ENCODE results near the gene ZDBF2.
"Not testable (repeated sequence)": the region's sequence is repeated elsewhere in the genome, so short reads cannot be mapped to it uniquely, and the experiment has no call there.

Gene ZDBF2

GRCh38 chr2:206274434-206275311, at the start of gene ZDBF2:
TSS of gene ZDBF2 (plus strand) at chr2:206274663. CDS start at chr2:206281850, 7,187 bp downstream.
- no peak for DNase-seq (ENCODE audit: low spot score)

DNA sequence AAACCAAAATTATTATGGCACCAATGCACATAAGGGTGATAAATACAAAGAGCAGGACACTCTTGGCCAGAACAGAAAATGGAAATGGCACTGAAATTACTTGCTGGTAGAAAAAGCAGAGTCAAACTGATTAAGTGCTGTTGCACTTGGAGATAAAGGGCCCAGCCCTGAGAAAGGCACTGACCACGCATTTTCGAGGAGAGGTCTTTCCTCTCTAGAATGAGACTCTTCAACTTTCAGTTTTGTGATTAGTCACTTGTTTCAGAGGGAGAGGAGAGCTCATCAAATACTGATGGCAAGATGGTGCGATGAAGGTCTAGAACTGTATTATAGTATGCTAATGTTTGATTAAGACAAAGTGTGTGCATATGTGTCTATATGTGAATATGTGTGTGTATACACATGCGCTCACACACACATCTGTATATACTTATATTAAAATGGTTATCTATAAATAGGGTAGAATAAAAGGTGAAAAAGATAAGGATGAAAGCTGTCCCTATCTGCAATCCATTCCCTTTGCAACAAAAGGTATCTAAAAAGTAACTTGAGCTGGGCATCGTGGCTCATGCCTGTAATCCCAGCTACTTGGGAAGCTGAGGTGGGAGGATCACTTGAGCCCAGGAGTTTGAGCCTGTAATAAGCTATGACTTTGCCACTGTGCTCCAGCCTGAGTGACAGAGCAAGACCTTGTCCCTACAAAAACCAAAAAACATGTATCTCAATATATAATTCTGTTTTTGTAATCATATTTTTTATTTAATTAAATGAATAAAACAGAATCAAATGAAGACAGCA, 48.8 kb upstream of the ZDBF2 start:
- no peak for DNase-seq (ENCODE audit: low spot score)

DNA sequence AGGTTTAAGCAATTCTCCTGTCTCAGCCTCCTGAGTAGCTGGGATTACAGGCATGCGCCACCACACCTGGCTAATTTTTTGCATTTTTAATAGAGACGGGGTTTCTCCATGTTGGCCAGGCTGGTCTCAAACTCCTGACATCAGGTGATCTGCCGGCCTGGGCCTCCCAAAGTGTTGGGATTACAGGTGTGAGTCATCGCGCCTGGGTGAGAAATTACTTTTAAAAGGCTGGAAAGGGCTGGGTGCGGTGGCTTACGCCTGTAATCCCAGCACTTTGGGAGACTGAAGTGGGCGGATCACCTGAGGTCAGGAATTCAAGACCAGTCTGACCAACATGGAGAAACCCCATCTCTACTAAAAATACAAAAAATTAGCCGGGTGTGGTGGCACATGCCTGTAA, 45.8 kb upstream of the ZDBF2 start:
- DNase-seq (ENCODE audit: low spot score), result not testable (repeated sequence)

GRCh38 chr2:206229642-206230041, 44.8 kb upstream of the ZDBF2 start:
- DNase-seq (ENCODE audit: low spot score), result no peak

DNA sequence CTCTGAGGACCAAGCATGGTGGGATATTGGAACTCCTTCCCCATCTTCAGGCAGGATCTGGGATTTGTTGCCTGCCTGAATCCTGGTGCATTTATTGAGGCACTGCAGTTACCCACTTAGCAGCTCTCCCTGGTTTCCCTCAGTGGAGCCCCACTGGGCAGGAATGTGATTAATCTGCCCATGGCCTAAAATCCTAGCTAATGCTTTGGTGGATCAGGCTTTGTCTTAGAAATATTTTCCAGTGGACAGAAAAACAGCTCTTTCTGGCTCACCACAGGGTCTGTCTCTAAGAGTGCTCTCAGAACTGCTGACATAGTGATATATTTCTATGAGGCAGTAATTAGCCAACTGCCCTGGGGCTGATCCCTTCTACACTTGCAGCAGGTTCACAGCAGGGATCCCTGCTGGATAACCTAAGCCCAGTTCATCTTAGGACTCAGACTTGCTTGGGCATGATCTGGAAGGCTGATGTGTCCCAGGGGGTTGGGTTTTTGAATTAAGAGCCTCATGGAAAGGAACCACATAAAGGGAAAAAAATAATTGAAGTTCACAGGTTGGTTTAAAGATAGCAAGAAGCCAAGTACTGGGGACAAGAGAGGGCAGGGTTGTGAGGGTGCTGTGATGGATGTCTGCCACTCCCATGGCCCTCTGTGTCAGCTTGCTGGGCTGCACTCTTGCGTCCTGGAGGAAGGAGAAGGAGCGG, 44.3 kb upstream of the ZDBF2 start:
- no peak for DNase-seq (ENCODE audit: low spot score)

GRCh38 chr2:206231669-206232286, 42.7 kb upstream of the ZDBF2 start:
- DNase-seq (ENCODE audit: low spot score), result no peak

DNA sequence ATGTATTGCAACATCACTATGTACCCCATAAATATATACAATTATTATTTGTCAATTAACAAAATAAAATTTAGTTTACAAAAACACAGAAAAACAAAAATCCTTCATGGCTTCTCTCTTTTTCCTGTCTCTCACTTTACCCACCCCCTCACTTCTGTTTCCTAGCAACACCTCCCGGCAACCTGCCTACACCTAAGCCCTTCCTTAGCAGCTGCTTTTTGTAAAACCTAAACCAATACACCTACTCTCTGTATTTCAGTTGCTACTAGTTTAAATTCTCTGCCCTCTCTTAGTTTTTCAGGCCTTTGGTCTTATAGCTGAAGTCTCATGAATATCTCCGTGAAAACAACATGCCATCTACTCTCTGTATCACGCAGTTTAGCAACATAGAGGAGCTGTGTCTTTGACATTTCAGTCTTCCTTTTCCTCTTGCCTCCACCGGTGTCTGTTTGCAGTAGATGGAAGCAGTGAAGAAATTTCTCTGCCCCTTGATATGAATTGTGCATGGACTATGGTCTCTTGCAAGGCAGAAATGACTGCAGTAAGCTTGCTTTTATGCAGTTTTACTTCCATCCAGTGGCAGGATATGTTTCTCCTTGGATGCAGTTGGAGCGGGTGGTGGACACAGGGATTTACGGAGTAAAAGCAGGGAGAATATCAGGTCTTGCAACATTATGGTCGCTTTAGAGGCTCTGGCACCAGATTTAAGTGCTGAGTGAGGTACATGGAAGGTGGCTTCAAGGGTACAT, 42.0 kb upstream of the ZDBF2 start:
- DNase-seq (ENCODE audit: low spot score), result no peak

DNA sequence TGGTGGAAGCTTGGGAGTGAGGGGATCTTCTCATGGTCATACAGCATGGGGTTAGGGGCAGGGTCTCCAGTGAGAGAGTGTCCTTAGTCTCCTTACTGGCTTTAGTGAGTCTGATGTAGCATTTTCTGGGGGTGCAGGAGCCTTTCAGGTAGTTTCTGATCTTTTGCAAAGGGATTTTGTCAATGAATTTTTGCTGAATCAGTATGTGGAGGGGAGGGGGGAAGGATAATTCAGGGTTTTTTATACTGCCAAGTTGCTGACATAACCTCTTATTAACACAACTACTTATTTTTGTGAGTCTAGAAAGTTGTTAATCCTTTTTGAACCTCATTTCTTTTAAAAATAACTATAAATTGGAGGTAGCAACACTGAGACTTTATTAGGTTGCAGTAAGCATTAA, 35.3 kb upstream of the ZDBF2 start:
- no peak for DNase-seq (ENCODE audit: low spot score)

- no peak for DNase-seq (ENCODE audit: low spot score)
These were observed 34.1 kb upstream of the ZDBF2 start for GRCh38 chr2:206240327-206240726.

- DNase-seq (ENCODE audit: low spot score), result no peak
These were observed 32.7 kb upstream of the ZDBF2 start for GRCh38 chr2:206241736-206242135.

GRCh38 chr2:206245265-206245672, 29.2 kb upstream of the ZDBF2 start:
- no peak for DNase-seq (ENCODE audit: low spot score)

DNA sequence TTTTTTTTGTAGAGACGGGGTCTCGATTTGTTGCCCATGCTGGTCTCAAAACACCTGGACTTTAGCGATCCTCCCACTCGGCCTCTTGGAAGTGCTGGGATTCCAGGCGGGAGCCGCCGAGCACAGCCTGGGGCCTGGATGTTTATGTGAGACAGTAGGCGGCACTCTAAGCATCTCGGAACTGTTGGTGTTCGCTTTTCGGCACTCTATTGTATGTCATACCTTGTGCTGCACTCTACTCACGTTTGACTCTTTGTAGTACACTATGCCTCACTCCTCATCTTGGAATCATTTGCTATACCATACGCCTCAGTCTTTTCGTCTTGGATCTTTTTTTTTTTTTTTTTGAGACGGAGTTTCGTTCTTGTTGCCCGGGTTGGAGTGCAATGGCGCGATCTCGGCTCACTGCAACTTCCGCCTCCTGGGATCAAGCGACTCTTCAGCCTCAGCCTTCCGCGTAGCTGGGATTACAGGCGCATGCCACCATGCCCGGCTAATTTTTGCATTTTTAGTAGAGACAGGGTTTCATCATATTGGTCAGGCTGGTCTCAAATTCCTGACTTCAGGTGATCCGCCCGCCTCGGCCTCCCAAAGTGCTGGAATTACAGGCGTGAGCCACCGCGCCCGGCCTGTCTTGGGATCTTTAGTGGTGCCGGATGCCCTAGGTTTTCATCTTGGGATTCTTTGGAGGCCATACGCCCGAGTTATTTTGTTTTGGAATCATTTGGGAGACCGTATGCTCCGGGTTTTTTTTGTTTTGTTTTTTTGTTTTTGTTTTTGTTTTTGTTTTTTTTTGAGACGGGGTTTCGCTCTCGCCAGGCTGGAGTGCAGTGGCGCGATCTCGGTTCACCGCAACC, 24.2 kb upstream of the ZDBF2 start:
- DNase-seq (ENCODE audit: low spot score), result no peak

DNA sequence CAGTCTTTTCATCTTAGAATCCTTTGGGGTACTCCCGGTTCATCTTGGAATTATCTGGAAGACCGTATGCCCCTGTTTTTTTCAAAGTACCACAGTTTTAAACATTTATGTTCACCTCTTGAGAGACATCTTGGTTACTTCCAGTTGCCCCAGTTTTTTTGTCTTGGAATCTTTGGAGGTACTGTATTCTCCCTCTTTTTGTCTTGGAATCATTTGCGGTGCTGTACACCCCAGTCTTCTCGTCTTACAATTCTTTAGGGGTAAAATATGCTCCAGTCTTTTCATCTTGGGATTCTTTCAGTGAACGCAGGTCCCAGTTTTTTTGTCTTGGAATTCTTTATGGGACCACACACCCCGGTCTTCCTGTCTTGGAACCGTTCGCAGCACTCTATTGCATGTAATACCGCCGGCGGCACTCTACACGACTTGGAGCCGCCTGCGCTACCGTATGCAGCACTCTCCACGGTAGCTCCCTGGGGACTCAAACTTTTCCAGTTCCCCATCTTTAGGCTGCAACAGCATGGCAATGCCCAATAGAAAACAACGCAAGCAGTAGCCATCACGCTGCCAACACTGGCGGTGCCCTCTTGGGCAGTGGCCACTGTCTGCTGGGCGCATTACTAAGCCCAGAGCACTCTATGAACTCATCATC, 21.2 kb upstream of the ZDBF2 start:
- DNase-seq (ENCODE audit: low spot score), result no peak

- DNase-seq (ENCODE audit: low spot score), result no peak
These were observed 20.7 kb upstream of the ZDBF2 start for GRCh38 chr2:206253777-206254166.

DNA sequence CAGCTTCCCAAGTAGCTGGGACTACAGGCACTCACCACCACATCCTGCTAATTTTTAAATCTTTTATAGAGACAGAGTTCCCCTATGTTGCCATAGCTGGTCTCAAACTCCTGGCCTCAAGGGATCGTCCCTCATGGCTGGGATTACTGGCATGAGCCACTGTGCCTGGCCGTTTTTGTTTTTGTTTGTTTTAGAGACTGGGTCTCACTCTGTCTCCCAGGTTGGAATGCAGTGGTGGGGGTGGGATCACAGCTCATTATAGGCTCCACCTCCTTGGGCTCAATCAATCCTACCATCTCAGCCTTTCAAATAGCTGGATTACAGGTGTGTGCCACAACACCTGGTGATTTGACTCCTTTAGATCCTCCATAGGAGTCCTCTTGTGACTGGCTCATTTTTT, 19.5 kb upstream of the ZDBF2 start:
- no peak for DNase-seq (ENCODE audit: low spot score)

GRCh38 chr2:206256706-206257205, 17.7 kb upstream of the ZDBF2 start:
- DNase-seq (ENCODE audit: low spot score), result no peak

DNA sequence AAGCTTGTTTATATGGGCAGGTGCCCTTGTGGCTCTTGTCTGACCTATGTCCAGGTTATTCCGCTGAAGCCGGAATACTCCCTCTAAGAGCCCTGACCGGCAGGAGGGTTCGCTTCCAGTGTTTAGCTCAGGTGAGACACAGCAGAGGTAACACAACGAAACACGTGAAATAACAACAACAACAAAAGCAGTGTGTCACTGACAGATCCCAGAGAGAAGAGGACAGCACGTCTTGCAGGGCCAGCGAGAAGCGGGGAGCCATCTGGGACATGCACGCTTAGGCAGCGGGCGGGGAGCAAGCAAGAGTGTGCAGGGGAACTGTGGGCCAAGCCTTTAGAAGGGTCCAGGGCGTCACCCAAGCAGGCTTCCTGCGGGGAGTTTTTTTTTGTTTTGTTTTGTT, 17.1 kb upstream of the ZDBF2 start:
- DNase-seq (ENCODE audit: low spot score), result no peak

- DNase-seq (ENCODE audit: low spot score), result no peak
These were observed 16.6 kb upstream of the ZDBF2 start for GRCh38 chr2:206257861-206258260.

GRCh38 chr2:206258615-206259014, 15.8 kb upstream of the ZDBF2 start:
- DNase-seq (ENCODE audit: low spot score), result not testable (repeated sequence)

Measured in pons (tissue), 1 donor.